Adrenal gland (tissue), 12 donors: ENCODE data around the gene CLCN7. TPM values are rescaled to one million over a fixed set of nuclear protein-coding genes. Genes with fewer than 3 reads are reported as not detected.

Experiments
- DNase-seq, 7 donors: peaks; one replicate each; pipeline ENCODE4 v3.0.0-alpha.2; 2019 to 2020
- H3K27ac ChIP-seq, 5 donors: fragments of 200-600 bp; sonication (generic) in 4 of 5; 1 replicate in 3 of 5; 2 replicates in 2 of 5; pipeline versions ENCODE4 v1.5.1 to v1.8.0; 2016 to 2020; ENCODE audit warnings: mild to moderate bottlenecking in 1 of 5
- H3K27me3 ChIP-seq: fragments of 200-600 bp; 2 replicates; pipeline ENCODE4 v1.8.0; 2021
- H3K36me3 ChIP-seq, 2 donors: fragments of 200-600 bp; replicated peaks in 1 of 2; 1 replicate in 1 of 2; 2 replicates in 1 of 2; pipeline versions ENCODE4 v1.5.1 to v1.8.0; 2018 to 2022
- H3K4me1 ChIP-seq, 2 donors: fragments of 200-600 bp; replicated peaks in 1 of 2; 1 replicate in 1 of 2; 2 replicates in 1 of 2; pipeline versions ENCODE4 v1.5.1 to v1.8.0; 2018 to 2021
- H3K4me3 ChIP-seq, 4 donors: fragments of 200-600 bp; sonication (generic) in 3 of 4; one replicate each; pipeline ENCODE4 v1.5.1; 2016 to 2018
- H3K9me3 ChIP-seq, 3 donors: fragments of 200-600 bp; sonication (generic) in 1 of 3; replicated peaks in 1 of 3; 1 replicate in 2 of 3; 2 replicates in 1 of 3; pipeline versions ENCODE4 v1.5.1 to v1.8.0; 2016 to 2021
- CTCF ChIP-seq, 6 experiments: fragments of 450-650 bp in 4 of 6; fragments of 200-600 bp in 2 of 6; sonication (generic) in 1 of 6; IDR thresholded peaks; 1 replicate in 5 of 6; 2 replicates in 1 of 6; pipeline versions ENCODE4 v1.5.1 to v1.8.0; 2016 to 2021; ENCODE audit warnings: antibody characterized with exemption in 6 of 6, mild to moderate bottlenecking in 2 of 6, moderate library complexity in 1 of 6
- POLR2A ChIP-seq, 2 donors: fragments of 450-650 bp; IDR thresholded peaks; one replicate each; pipeline ENCODE4 v1.6.1; 2017; ENCODE audit warnings: antibody characterized with exemption in 2 of 2, mild to moderate bottlenecking in 2 of 2, moderate library complexity in 1 of 2
- WGBS, 4 donors: extraction: QIAGEN DNeasy Blood & Tissue Kit in 2 of 4; methylation state at CpG; one replicate each; pipeline versions ENCODE4 v1.1.5 to v1.1.7; 2013 to 2017; 5-methylcytosine and 5-hydroxymethylcytosine counted together
- intact Hi-C, 2 donors: fragments of 100-400 bp; cut with DNase I; formaldehyde crosslinking; loops; one replicate each; pipeline versions ENCODE4 v1.14.1 to v1.15.0; 2022 to 2023
- polyA plus RNA-seq, 3 donors: library from polyadenylated mRNA; stranded (reverse); fragments of 200-250 nt in 2 of 3; fragments of 350-450 nt in 1 of 3; fragmentation: Illumina TruSeq in 1 of 3; extraction: RNeasy Lipid Tissue Mini Kit (QIAGEN cat#74804) in 1 of 3; gene quantifications; one replicate each; pipeline ENCODE4 v1.2.3, GENCODE V29; 2013 to 2014
- total RNA-seq, 9 donors: library from RNA; depleted of rRNA in 4 of 9; stranded (reverse); fragments of >200 nt in 4 of 9; fragments of 120-200 nt in 1 of 9; fragmentation: NEBNext Ultra II Directional in 1 of 9; extraction: Animal tissue kit (Norgen Biotek cat#: 25700) in 1 of 9; gene quantifications; one replicate each; pipeline versions ENCODE4 v1.1.0 to v1.2.4, GENCODE V29; 2013 to 2023
- donor health status: healthy with polysubstance abuse.
- donor health status: Bipolar disorder and iron deficiency.
- donor health status: DM: yes; HTN: yes; CAD: no.
- donor health status: DM: no; HTN: no; CAD: no.
- donor health status: DM: no; HTN: no; CAD: no.
- donor health status: DM: yes; HTN: yes; CAD: no.

The CLCN7 gene
- total and polyA plus RNA-seq, 12 donors = 25.3 to 369 (median 127) TPM

- no peak for TF ChIP-seq POLR2A (IDR thresholded peaks at IDR 0.05)
- no peak for TF ChIP-seq CTCF (IDR thresholded peaks at IDR 0.05)
- DNase-seq = no peak
- H3K36me3 ChIP-seq = peaks cover 0 to 53% of the 10 kb centered on the region in 2 donors
- intact Hi-C loops = loop anchor here in 1 of 2 donors (10.0 kb wide), 1 partner anchor 87 kb away; no protein-coding TSS in a partner anchor
- no peaks in the 10 kb centered on the region for H3K4me1 ChIP-seq
- WGBS, 4 donors = 92 to 96% (median 94%) methylated on average over 7 to 13 of the region's 13 CpGs
- H3K4me3 ChIP-seq = no peak overlapping the region
- H3K9me3 ChIP-seq = no peaks in the 10 kb centered on the region
- no peak overlapping the region for H3K27ac ChIP-seq
- H3K27me3 ChIP-seq = no peaks in the 10 kb centered on the region
These were observed 73.1 kb downstream of the CLCN7 start for GRCh38 chr16:1401758-1402154.

GRCh38 chr16:1401061-1401757, 73.6 kb downstream of the CLCN7 start:
- Histone ChIP-seq H3K27ac (no peak overlapping the region), H3K27me3 (no peaks in the 10 kb centered on the region), H3K4me3 (no peak overlapping the region), H3K4me1 (no peaks in the 10 kb centered on the region), H3K9me3 (no peaks in the 10 kb centered on the region), H3K36me3 (peaks cover 0 to 53% of the 10 kb centered on the region in 2 donors)
- WGBS, 4 donors = 76 to 92% (median 90%) methylated on average over 2 to 29 of the region's 29 CpGs
- intact Hi-C loops = loop anchor here in 1 of 2 donors (10.0 kb wide), 1 partner anchor 86 kb away; no protein-coding TSS in a partner anchor
- no peak for DNase-seq
- TF ChIP-seq CTCF (IDR thresholded peaks at IDR 0.05) (no peak), POLR2A (IDR thresholded peaks at IDR 0.05) (no peak)

- DNase-seq = no peak
- intact Hi-C loops = no loop called here
These were observed 75.8 kb downstream of the CLCN7 start for GRCh38 chr16:1398826-1399581.

More at GRCh38 chr16:1398826-1399581, 75.8 kb downstream of the CLCN7 start:
- Histone ChIP-seq H3K27ac (no peak overlapping the region), H3K9me3 (no peaks in the 10 kb centered on the region), H3K27me3 (no peaks in the 10 kb centered on the region), H3K4me3 (no peak overlapping the region), H3K4me1 (no peaks in the 10 kb centered on the region), H3K36me3 (peaks cover 0 to 60% of the 10 kb centered on the region in 2 donors)
- WGBS, 4 donors = 92 to 96% (median 93%) methylated on average over 10 to 38 of the region's 38 CpGs
- TF ChIP-seq CTCF (IDR thresholded peaks at IDR 0.05) (no peak), POLR2A (IDR thresholded peaks at IDR 0.05) (no peak)
